MCF 10A (cell line): ENCODE results near the gene NT5DC3. TPM values are rescaled to one million over a fixed set of nuclear protein-coding genes. Genes with fewer than 3 reads are reported as not detected.

Experiments used
- BruUV-seq: library from RNA; stranded (reverse); fragments of 400-500 nt; replicated peaks from 2 replicates; lab custom pipeline; 2021; lab: Mats Ljungman, UMichigan
- CTCF ChIA-PET: fragments of 300-600 bp; sonication (Branson Sonifier 250); formaldehyde crosslinking; extraction: SDS; loops from one replicate; lab custom pipeline; 2021; ENCODE audit warnings: antibody characterized with exemption, inconsistent platforms; lab: Yijun Ruan, JAX
- POLR2A ChIA-PET: fragments of 300-600, 350-650 bp; sonication (Branson Sonifier 250); formaldehyde crosslinking; extraction: SDS; loops from one replicate; lab custom pipeline; 2020; ENCODE audit warnings: antibody characterized with exemption, inconsistent platforms; lab: Yijun Ruan, JAX
- DNase-seq: peaks from one replicate; pipeline ENCODE4 v3.0.0-alpha.2; 2018; ENCODE audit not compliant: unreplicated experiment
- H3K27ac Mint-ChIP-seq: one replicate; pipeline ENCODE4 v1.8.0; 2022; ENCODE audit warnings: mild to moderate bottlenecking, low read depth, mixed read lengths; ENCODE audit not compliant: unreplicated experiment
- H3K27me3 Mint-ChIP-seq: one replicate; pipeline ENCODE4 v1.8.0; 2022; ENCODE audit warnings: mixed read lengths; ENCODE audit not compliant: insufficient read depth, unreplicated experiment
- H3K36me3 Mint-ChIP-seq: one replicate; pipeline ENCODE4 v1.8.0; 2022; ENCODE audit warnings: mild to moderate bottlenecking, moderate library complexity, mixed read lengths; ENCODE audit not compliant: insufficient read depth, unreplicated experiment
- H3K4me1 Mint-ChIP-seq: one replicate; pipeline ENCODE4 v1.8.0; 2022; ENCODE audit warnings: mixed read lengths; ENCODE audit not compliant: insufficient read depth, unreplicated experiment
- H3K4me3 Mint-ChIP-seq: one replicate; pipeline ENCODE4 v1.8.0; 2022; ENCODE audit warnings: mild to moderate bottlenecking, moderate library complexity, mixed read lengths; ENCODE audit not compliant: unreplicated experiment
- H3K9me3 Mint-ChIP-seq: one replicate; pipeline ENCODE4 v1.8.0; 2022; ENCODE audit warnings: mixed read lengths; ENCODE audit not compliant: unreplicated experiment
- CTCF ChIP-seq: fragments of 200-600 bp; IDR thresholded peaks from one replicate; pipeline ENCODE4 v1.8.0; 2022; ENCODE audit warnings: antibody characterized with exemption, mild to moderate bottlenecking; ENCODE audit not compliant: unreplicated experiment
- intact Hi-C: fragments of 100-400 bp; cut with micrococcal nuclease; formaldehyde crosslinking; loops from 2 replicates; pipeline ENCODE4 v1.14.1; 2022
- total RNA-seq: library from RNA; stranded (reverse); gene quantifications from 2 replicates; pipeline ENCODE4 v1.2.3, GENCODE V29; 2022

Gene NT5DC3
- total RNA-seq, 1 experiment from 2014 or later, result 15.1 TPM

GRCh38 chr12:103857164-103857563 is 16.1 kb upstream of the NT5DC3 start:
- Mint-ChIP-seq H3K9me3 (peaks cover 6% of the 10 kb centered on the region), H3K27ac (peak overlapping the region; percentile 100), H3K36me3 (peaks cover 4% of the 10 kb centered on the region), H3K4me3 (no peak overlapping the region), H3K27me3 (no peaks in the 10 kb centered on the region), H3K4me1 (peaks cover 33% of the 10 kb centered on the region)
- no TSS peak for BruUV-seq
- no peak for TF ChIP-seq CTCF
- no peak for DNase-seq
- POLR2A ChIA-PET, result interaction anchor here (3.8 kb wide), 1 partner anchor 16 kb away, joined by 45 read pairs; the partner anchor contains the start of gene NT5DC3
- intact Hi-C loops, result no loop called here
- CTCF ChIA-PET, result interaction anchor here (2.9 kb wide), 1 partner anchor 21 kb away, joined by 11 read pairs; no protein-coding TSS in a partner anchor

GRCh38 chr12:103855896-103856657 is 15.0 kb upstream of the NT5DC3 start:
- Mint-ChIP-seq H3K9me3 (peaks cover 6% of the 10 kb centered on the region), H3K4me1 (peaks cover 36% of the 10 kb centered on the region), H3K27me3 (no peaks in the 10 kb centered on the region), H3K4me3 (no peak overlapping the region), H3K36me3 (peaks cover 4% of the 10 kb centered on the region), H3K27ac (peak overlapping the region; percentile 42)
- BruUV-seq, result no TSS peak
- intact Hi-C loops, result no loop called here
- no peak for TF ChIP-seq CTCF
- POLR2A ChIA-PET, result interaction anchor here (3.0 kb wide), 1 partner anchor 15 kb away, joined by 11 read pairs; the partner anchor contains the start of gene NT5DC3
- no peak for DNase-seq
- CTCF ChIA-PET, result interaction anchor here (1.4 kb wide), 1 partner anchor 11 kb away, joined by 5 read pairs; no protein-coding TSS in a partner anchor

GRCh38 chr12:103855036-103855712 is 14.1 kb upstream of the NT5DC3 start:
- DNase-seq, result no peak
- Mint-ChIP-seq H3K9me3 (peaks cover 6% of the 10 kb centered on the region), H3K4me1 (peaks cover 40% of the 10 kb centered on the region), H3K36me3 (peaks cover 4% of the 10 kb centered on the region), H3K4me3 (no peak overlapping the region), H3K27me3 (no peaks in the 10 kb centered on the region), H3K27ac (peak overlapping the region; percentile 42)
- no TSS peak for BruUV-seq
- ChIA-PET CTCF (interaction anchor here (0.5 to 1.4 kb wide), 3 partner anchors 8 to 282 kb away, joined by 3 to 5 read pairs (median 3); no protein-coding TSS in a partner anchor), POLR2A (interaction anchor here (0.6 to 3.0 kb wide), 2 partner anchors 14 to 1470 kb away, joined by 3 to 11 read pairs; partner anchors contain the start of gene NT5DC3)
- intact Hi-C loops, result no loop called here
- no peak for TF ChIP-seq CTCF
